NCI-H510A treated with DMSO at 0.1 percent for 48 hours (cell line): ENCODE measurements around the gene RPS2.
A peak's percentile ranks its signal among the peaks of the same experiment; 100 is the strongest.

Experiments
- DNase-seq: peaks from one replicate; lab custom pipeline; 2025; lab: John Stamatoyannopoulos, UW

The RPS2 gene

DNA sequence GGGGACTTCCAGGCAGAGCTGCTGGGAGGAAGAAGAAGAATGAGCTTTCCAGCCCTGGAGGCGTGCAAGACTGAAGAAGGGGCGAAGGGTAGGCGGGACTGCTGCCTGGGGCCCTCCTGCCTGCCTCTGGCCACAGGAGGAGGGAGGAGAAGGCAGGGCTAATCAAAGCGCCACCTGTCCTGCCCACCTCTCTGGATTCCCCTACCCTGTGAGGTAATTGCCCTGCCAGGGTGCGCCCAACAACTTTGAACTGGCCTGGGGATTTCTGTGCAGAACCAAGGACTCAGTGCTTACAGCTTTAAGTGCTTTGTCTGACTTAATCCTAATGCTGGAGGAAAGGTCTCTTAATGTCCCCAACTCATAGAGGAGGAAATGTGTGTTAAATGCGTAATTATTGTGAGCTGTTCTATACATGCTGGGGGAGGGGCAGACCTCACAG, 16.8 kb upstream of the RPS2 start, which contains the start of gene NOXO1:
NOXO1 (minus strand) TSS at position 72 of the 439 bp plus-strand sequence. CDS start 290 bp downstream, outside the sequence.
- no peak for DNase-seq

GRCh38 chr16:1980770-1981087, 16.1 kb upstream of the RPS2 start:
- DNase-seq, result no peak

GRCh38 chr16:1980030-1980769, 15.6 kb upstream of the RPS2 start:
- DNase-seq, result no peak

GRCh38 chr16:1979271-1980029, 14.8 kb upstream of the RPS2 start:
- DNase-seq, result no peak

- DNase-seq, result no peak
Observed at GRCh38 chr16:1978476-1979120, 14.0 kb upstream of the RPS2 start.

GRCh38 chr16:1977875-1978268, 13.2 kb upstream of the RPS2 start:
- no peak for DNase-seq

DNA sequence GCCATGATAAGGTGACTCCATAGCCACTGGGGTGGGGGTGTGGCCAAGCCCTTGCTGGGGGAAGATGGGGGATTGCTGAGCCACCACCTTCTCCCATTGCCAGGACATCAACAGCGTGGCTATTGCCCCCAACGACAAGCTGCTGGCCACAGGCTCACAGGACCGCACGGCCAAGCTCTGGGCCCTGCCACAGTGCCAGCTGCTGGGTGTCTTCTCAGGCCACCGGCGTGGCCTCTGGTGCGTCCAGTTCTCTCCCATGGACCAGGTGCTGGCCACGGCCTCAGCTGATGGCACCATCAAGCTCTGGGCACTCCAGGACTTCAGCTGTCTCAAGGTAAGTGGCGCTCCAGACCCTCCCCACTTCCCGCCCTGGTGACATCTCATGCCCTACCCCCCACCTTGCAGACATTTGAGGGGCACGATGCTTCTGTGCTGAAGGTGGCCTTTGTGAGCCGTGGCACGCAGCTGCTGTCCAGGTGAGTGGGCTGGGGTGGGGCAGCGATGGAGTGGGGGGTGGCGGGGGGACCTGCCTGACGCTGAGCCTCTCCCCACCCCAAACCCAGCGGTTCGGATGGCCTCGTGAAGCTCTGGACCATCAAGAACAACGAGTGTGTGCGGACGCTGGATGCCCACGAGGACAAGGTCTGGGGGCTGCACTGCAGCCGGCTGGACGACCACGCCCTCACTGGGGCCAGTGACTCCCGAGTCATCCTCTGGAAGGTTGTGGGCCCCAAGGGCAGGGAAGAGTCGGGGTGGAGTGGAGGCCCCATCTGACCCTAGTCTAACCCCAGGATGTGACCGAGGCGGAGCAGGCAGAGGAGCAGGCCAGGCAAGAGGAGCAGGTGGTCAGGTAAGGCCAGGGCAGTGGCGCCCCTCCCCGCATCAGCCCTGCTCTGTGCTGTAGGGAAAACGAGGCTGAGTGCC, 12.6 kb upstream of the RPS2 start:
- no peak for DNase-seq

DNA sequence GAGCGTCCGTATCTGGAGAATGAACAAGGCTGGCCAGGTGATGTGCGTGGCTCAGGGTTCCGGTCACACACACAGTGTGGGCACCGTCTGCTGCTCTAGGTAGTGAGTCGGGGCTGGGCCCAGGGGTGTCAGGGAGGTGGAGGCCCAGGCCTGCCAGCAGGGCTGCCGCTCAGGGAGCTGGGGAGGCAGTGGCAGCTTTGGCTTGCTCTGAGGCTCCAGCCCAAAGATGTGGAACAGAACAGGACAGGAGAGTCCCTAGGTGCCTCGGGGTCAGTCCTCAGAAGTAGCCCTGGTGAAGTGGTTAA, 11.5 kb upstream of the RPS2 start:
- DNase-seq, result no peak

DNA sequence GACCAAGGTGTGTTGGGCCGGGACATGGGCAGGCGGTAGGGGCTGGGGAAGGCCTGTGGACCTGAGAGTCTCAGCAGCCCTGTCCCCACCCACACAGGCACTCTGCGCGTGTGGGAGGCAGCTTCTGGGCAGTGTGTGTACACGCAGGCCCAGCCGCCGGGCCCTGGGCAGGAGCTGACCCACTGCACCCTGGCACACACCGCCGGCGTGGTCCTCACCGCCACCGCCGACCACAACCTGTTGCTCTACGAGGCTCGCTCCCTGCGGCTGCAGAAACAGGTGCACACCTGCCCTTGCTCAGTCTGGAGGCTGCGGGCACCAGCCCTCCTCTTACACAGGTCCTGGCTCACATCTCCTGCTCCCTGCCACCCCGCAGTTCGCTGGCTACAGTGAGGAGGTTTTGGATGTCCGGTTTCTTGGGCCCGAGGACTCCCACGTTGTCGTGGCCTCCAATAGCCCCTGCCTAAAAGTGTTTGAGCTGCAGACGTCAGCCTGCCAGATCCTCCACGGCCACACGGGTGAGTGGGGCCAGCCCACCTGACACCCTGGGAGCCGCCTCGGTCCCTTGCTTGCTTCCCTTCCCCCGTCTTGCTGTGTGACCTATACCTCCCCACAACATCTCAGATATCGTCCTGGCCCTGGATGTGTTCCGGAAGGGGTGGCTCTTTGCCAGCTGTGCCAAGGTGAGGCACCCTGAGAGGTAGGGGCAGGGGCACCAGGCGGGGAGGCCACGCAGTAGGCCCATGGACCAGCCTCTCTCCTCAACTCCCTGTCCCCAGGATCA, 11.0 kb upstream of the RPS2 start:
- no peak for DNase-seq

DNA sequence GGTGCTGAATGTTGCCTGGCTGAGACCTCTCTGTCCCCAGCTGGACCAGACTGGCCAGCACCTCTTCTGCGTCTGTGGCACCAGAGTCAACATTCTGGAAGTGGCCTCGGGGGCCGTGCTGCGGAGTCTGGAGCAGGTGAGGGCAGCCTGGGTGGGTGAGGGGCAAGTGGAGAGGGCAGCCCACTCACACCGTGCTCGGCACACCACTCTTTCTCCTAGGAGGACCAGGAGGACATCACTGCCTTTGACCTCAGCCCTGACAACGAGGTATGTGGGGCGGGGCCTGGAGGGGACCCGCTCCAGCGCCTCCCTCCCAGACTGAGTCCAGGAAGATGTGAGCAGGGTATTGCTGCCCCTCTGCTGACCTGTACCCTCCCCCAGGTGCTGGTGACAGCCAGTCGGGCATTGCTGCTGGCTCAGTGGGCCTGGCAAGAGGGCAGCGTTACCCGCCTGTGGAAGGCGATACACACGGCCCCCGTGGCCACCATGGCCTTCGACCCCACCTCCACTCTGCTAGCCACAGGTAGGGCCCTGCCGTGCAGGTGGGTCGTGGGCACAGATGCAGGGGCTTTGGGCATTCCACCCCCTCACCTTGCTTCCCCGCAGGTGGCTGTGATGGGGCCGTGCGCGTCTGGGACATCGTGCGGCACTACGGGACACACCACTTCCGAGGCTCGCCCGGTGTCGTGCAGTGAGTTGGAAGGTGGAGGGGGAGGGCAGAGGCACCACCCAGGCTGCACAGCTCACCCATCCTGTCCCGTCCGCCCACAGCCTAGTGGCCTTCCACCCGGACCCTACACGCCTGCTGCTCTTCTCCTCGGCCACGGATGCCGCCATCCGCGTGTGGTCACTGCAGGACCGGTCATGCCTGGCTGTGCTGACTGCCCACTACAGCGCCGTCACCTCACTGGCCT, 9.8 kb upstream of the RPS2 start:
- no peak for DNase-seq

DNA sequence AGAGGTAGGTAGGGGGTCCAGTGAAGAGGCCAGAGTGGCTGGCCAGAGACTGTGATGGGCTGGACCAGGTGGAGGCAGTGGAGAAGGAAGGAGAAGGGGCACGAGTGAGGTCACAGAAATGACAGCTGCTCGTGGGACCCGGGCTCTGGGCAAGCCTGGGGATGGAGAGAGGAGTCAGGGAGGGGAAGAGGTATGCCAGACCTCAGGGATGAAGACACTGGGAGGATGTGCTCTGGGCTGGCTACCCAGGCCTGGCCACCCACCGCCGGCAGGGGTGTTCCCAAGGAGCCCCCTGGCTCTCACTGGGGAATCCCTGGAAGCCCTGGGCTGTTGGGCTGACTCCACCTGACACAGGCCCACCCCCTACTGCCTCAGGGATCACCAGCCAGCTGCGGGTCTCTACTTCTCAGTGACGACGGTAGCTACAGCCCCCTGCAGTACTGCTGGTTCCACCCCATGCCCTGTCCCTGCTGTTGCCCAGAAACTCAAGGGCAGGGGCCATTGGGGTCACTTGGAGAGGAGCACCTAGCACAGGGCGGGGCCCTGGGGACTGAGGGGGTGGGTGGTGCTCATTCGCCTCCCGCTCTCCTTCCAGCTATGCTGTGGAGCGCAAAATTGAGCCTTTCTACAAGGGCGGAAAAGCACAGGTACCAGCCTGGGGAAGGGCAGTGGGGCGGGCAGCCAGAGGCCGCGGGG, 9.0 kb upstream of the RPS2 start:
- no peak for DNase-seq

DNA sequence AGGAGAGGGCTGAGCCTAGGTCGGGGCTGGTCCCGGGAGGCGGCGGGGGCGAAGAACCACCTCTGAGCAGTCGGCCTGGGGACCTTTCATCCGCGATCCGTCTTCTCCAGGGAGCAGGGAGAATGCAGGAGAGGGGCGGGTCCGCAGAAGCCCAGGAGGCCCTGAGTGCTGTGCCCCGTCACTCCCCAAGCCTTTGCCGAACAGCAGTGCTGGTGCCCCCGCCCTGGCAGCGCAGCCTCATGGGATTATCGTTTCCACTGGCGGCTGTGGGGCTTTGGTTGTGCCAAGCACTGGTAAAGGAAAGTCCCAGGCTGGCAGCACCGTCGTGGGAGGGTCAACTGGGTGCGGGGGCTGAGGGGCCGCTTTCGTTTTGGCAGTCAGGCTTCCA, 7.9 kb upstream of the RPS2 start:
- no peak for DNase-seq

GRCh38 chr16:1971796-1972489, 7.3 kb upstream of the RPS2 start, which contains the start of gene TBL3:
Gene TBL3 (plus strand): TSS chr16:1972053. CDS start chr16:1972165, 112 bp downstream.
- peak; percentile 63 for DNase-seq

DNA sequence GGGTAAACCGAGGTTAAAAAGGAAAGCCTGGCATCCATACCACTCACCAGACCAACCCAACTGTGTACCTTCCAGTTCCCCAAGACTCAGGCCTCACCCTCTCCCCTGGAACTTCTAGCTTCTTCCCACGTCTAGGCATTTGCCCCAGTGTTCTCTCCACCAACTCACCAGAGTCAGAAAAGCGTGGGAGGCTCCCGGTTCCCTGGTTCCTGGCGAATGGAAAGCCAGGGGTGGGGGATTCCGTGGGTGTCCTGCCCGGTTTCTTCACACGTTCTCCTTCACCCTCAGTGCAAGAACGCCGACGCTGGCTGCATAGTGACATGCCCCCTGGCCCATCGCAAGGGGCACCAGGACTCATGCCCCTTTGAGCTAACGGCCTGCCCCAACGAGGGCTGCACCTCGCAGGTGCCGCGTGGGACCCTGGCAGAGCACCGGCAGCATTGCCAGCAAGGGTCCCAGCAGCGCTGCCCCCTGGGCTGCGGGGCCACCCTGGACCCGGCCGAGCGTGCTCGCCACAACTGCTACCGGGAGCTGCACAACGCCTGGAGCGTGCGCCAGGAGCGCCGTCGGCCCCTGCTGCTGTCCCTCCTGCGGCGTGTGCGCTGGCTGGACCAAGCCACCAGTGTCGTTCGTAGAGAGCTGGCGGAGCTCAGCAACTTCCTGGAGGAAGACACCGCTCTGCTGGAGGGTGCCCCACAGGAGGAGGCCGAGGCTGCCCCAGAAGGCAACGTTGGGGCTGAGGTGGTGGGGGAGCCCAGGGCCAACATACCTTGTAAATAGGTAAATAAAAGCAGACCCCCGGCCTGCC, 3.7 kb upstream of the RPS2 start:
- no peak for DNase-seq

DNA sequence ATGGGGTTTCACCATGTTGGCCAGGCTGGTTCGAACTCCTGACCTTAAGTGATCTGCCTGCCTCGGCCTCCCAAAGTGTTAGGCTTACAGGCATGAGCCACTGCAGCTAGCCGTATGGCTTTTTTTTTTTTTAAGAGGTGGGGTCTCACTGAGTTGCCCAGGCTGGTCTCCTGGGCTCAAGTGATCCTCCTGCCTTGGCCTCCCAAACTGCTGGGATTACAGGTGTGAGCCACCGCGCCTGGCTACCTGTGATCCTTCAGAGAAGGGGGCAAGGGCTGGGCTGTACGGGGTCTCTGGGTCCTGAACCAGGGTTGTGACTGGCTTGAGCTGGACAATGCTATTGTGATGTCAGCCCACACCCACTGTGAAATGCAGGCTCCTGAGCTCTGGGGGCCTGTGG, 1.8 kb upstream of the RPS2 start, which contains the start of gene RNF151:
RNF151 (plus strand) TSS at position 397 of the 400 bp plus-strand sequence. CDS start 26 bp downstream, outside the sequence.
- DNase-seq, result no peak

DNA sequence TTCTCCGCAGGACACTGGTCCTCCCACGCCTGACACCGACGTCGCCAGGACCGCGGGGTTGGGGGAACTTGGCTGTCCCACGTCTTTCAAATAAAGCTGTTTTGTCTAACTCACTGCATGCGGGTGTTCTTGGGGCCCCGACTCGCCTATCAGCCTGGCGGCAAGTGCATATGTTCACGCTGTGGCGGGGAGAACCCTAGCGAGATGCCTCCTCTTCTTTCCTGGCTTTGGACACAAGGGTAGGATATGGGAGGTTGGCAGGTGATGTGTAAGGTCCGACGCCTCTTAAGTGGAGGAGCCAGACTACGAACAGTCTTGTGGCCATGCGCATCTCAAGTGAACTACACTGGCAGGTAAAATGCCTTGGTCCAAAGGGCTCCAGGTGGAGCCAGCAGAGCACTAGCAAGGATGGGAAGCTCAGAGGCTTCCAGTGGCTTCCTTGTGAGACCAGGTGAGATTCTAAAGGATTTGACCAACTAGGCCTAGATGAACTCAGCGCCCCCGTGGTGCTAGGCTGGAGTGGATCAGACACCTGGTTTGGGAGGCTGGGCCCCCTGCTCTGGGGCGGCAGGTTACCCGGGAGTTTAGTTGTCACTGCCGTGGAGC, 873 bp upstream of the RPS2 start:
- DNase-seq, result no peak

- no peak for DNase-seq
Observed at GRCh38 chr16:1963806-1964505, 670 bp downstream of the RPS2 start.
